NOMO-1 treated with DMSO at 0.1 percent for 48 hours (cell line): Measurements from ENCODE around the gene ATP5F1A.

Source experiments
- DNase-seq: peaks from one replicate; lab custom pipeline; 2025; ENCODE audit not compliant: unreplicated experiment; lab: John Stamatoyannopoulos, UW

ATP5F1A gene

DNA sequence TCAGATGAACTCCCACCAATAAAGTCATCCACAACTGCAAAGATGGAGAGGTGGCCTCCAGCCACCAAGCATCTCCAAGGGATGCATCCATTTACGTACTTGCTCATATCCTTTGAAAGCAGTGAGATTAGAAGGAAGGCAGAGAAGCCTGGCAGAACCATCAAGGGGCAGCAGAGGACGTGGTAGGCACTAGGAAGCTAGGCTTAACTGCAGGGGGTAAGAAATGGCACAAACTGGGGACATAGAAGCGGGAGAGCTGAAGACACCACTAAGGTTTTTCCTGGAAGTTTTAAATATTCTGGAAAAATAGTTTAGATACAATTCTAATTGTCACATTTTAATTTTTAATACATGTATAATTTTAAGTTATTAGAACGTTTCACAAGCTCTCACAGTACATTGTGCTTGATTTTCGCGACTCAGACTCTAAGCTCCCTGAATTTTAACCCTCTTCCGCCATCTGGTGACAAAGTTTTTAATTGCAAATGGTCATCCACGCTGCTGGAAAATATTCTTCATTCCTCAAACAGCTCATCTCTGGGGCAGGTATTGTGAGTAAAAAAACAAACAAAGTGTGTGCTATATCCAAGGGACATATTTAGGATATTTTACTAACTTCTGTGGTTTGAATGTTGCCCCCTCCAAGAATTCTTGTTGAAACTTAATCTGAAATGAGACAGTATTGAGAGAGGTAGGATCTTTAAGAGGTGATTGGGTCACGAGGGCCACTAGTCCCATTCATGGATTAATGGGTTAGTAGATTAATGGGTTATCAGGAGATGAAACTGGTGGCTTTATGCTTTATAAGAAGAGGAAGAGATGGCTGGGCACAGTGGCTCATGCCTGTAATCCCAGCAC is 24.4 kb downstream of the ATP5F1A start:
- DNase-seq = peak; percentile 76

- no peak for DNase-seq
Observed at GRCh38 chr18:46072959-46073358, 25.1 kb downstream of the ATP5F1A start.

DNA sequence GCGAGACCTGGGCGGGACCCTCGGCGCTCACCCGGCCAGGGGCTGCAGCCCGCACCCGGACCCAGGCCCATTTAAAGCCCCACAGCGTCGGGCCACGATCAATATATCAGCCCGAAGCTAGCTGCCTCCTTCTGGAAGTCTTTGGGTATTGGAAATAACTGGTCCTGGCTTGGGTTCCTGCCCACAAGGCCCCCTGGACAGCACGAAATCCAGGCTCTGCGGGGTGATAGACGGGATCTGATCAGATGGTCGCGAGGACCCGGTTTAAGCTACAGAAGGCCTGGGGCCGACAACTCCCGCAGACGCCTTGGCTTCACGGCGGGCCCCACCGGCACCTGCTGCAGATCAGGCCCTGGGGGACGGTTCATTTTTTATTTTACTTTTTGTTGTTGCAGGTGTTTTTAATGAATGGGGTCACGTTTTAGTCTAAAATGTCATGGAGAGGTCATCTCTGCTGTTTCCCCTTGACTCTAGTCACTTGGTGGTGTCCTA is 25.7 kb downstream of the ATP5F1A start:
- no peak for DNase-seq

GRCh38 chr18:46071653-46072375 is 26.3 kb downstream of the ATP5F1A start, which contains the start of gene PSTPIP2:
PSTPIP2 (minus strand) TSS chr18:46072260; CDS start chr18:46072188, 72 bp downstream.
- DNase-seq = peak; percentile 69

DNA sequence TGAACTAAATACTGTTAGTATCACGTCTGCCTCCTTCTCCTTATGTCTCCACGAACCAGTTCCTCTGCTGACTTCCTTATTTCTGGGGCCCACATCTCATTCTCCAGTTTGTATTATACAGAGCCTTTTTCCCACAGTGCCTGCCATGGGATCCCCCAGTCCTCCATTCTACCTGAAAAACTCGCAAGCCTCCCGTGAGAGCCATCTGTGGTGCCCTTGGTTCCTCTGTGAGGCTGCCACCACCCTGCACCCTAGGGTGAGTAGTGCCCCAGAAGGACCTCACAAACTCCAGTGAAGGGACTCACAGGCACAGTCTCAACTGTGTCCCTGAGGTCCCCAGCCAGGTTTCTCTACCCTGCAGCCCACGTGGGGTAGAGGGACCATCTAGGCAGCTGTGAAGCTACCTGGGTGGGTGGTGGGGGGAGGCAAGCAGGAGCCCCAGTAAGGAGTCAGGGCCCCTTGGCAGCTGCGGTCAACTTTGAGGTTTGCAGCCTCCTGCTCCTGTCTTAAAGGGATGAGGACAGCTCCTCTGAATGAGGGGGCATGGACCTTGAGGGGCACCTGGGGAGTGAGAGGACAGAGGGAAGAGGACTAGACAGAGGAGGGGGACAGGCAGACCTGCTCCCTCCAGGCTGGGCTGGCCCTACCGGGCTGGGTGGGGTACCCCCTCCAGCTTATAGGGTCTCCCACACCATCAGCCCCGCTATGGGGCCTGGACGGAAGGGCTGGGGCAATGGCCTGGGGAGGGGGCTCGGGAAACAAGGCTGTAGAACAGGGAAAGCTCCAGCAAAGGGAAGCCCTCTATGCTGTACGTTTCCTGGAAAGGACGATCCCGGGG is 27.1 kb downstream of the ATP5F1A start:
- DNase-seq = peak; percentile 79

DNA sequence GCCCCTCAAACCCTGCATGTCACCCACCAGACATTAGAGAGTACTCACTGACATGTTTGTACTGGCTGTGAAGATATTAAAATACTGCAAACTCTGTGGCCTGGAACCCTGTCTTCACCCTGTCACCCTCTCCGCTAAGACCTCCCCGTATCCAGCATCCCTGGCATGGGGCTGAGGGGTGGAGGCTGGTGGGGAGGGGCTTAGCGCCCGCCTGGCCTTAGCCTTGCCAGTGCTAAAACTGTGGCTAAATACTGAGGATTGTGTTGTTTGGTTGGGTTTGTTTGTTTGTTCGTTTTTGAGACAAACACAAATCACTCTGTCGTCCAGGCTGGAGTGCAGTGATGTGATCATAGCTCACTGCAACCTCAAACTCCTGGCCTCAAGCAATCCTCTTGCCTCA is 27.9 kb downstream of the ATP5F1A start:
- DNase-seq = no peak

DNA sequence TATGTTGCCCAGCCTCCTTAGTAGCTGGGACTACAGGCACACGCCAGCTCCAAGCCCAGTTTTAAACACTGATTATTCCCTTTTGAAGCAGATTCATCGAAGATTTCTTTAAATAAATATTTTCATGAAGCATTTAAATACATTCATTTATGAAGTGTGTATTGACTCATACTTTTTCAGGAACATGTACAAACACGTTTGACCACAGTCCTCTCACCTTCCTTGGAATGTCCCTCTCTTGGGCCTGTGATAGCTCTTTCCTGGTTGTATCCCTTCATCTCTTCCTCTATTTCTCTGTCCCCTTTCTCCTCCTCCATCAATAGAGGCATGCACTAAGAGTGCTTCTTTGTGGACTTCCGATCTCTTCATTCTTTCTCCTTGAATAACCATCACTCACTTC is 28.6 kb downstream of the ATP5F1A start:
- no peak for DNase-seq

DNA sequence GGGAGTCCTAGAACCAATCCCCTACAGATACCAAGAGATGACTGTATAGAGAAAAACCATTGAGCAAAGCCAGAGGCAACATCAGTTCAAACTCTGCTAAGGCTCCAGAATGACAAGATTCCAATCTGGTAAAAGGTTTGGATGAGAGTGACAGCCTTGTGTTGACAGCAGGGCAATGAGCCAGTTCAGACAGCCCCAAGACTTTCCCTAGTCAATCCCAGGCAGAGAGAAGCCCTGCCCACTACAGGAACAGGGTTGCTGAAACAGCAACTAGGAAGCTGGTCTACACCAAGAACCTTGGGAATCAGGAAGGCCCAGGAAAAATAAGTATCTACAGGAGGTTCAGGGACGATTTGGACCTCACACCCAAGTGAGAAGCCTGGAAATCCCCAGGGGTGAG is 29.3 kb downstream of the ATP5F1A start:
- DNase-seq = no peak

GRCh38 chr18:46067438-46068007 is 30.6 kb downstream of the ATP5F1A start:
- DNase-seq = no peak

GRCh38 chr18:46062781-46063180 is 35.3 kb downstream of the ATP5F1A start:
- no peak for DNase-seq

- no peak for DNase-seq
Observed at GRCh38 chr18:46061796-46062195, 36.3 kb downstream of the ATP5F1A start.

DNA sequence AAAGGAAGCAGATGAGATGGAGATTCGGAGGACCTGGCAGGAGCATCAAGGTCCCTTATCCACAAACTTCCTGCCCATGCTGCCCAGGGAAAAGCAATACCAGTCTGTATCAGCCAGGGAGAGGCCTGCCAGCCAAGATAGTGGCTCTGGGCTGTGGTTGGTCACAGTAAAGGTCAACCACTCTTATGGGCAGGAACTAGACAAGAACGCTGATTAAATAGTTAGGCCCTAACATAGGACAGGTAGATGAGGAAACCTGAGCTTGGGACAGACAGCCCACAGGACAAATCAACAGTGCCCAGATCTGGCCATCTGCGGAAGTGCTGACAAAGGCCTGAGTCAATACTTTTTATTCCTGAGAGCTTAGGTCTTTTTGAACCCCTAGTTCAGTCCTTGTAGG is 36.7 kb downstream of the ATP5F1A start:
- DNase-seq = no peak

DNA sequence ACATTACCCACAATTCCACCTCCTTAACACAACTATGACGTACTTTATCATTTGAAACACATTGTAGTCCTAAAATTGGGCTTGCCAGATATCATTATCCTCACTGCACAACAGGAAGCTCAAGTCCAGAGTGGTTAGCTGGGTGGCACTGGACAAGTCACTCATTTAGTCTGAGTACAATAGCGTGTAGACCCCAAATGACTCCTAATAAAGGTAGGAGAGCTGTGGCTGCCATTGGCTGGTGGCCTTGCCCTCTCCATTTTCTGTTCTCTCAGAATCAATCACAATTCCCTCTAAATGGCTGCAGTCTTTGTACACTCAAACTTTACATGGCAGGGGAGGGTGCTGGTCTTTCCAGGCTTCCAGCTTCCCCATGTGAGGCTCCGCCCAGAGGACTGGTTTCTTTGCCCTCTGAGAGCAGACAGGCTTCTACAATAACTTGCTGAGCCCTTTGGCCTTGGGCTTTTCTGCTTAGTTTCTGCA is 37.7 kb downstream of the ATP5F1A start:
- no peak for DNase-seq

DNA sequence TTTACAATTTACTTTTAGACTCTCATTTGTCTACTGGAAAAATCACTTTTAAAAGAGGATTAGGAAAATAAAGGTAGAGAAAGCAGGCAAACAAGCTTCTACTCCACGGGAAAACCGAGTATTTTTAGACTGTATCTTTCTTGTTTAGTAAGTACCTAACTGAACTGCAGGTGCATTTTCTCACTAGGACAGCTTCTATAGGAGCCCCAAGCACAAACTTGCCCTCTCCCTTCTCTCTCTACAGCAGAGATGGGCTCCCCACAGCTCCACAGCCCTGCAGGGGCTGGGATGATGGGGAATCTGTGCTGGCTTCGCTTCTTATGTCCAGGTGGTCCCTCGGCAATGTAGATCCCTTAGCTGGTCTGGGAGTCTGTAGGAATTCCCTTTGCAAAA is 42.3 kb downstream of the ATP5F1A start:
- no peak for DNase-seq

DNA sequence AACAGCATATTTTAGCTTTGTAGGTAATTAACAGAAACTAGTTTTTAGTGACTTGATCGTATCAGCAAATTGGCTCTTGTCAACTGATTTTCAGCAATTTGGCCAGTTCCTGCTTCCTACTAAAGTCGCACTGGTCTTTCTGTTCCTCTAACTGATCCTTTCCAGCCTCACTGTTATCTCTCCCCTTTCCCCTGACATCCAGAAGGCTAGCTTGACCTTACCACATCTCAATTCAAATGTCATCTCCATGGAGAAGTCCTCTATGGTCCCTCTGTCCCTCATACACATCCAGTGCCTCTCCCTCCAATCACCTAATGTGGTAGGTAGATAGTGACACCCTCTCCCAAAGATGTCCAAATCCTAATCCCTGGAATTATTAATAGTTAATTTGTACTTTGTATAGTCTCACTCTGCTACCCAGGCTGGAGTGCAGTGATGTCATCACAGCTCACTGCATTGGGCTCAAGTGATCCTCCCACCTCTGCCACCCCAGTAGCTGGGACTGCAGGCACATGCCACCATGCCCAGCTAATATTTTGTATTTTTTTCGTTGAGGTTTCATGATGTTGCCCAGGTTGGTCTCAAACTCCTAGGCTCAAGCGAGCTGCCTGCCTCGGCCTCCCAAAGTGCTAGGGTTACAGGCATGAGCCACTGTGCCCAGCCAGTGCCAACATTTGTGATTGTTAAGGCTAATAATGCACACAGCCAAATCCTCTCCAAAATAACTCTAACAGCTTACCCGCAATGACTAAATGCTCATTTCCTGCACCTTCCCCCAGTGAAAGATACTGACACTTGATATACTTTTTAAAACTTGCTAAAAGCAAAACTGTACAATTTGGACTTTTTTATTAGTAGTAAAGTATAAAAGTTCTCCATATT is 42.9 kb downstream of the ATP5F1A start:
- peak; percentile 21 for DNase-seq

- no peak for DNase-seq
Observed at GRCh38 chr18:46053368-46054095, 44.6 kb downstream of the ATP5F1A start.

DNA sequence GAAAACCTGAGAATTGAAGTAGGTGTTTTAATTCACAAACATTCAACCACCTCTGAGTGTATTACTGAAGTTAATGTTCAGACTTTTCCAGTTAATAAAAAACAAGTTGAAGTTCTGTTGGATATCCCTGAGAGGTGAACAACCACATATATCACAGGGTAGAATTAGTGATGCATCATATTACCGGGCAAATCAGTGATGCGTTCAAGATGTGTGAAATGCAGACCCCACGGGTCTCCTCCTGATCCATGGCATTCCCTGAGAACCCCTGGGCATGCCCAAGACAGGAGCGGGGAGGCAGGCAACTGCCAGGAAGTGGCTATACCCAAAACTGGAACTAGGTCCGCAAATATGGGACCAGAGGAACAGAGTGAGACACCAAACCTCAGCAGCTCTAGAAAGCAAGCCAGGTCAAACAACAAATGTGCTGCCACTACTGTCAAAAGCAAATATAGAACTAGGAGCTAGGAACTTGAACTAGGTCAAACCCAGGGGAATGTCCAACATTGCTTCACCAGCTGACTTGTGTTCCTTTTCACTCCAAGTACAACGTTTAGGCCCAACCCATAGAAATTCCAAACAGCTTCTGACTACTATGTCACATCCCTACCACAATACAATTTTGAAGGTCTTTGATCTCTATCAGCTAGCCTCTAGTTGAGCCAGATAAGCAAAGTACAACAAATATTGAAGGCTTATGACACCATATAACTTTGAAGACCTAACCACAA is 46.2 kb downstream of the ATP5F1A start:
- DNase-seq = no peak

DNA sequence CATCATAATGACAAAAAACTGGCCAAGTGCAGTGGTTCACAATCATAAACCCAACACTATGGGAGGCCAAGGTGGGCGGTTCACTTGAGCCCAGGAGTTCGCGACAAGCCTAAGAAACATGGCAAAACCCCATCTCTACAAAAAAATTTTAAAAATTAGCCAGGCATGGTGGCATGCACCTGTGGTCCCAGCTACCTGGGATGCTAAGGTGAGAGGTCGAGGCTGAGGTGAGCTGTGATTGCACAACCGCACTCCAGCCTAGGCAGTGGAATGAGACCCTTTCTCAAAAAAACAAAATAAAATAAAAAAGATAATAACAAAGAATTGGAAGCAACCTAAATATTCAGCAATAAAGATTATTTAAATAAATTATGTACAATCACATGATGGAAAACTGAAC is 47.8 kb downstream of the ATP5F1A start:
- DNase-seq = no peak
